ENCODE measurements around the gene KCNAB3.

DNA sequence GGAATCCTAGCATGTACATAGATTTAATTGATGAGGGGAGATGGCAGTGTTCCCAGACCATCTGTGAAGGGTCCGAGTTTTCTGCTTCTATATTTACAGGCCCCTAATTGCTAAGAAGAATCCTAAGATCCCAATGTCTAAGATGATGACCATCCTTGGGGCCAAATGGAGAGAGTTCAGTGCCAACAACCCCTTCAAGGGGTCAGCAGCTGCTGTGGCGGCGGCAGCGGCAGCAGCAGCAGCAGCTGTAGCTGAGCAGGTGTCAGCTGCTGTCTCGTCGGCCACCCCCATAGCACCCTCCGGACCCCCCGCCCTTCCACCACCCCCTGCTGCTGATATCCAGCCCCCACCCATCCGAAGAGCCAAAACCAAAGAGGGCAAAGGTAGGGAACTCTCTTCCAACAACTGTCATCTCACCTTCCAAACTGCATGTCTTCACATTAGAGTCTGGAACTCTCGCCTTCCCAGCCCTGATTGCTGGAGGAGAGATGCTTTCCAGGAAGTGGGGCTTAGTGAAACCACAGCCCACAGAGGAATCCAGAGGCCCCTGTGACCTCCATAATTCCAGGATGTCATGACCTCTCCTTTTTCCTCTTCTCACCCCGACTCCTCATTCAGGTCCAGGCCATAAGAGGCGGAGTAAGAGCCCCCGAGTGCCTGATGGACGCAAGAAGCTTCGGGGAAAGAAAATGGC is 36.3 kb downstream of the KCNAB3 start:
- TF ChIP-seq CREB1 (IDR thresholded peaks at IDR 0.05; ENCODE audit: low read depth) (no peak), YY1 (IDR thresholded peaks at IDR 0.05; ENCODE audit: low read depth) (no peak), CEBPB (IDR thresholded peaks at IDR 0.05) (no peak), RAD21 (IDR thresholded peaks at IDR 0.05; ENCODE audit: low read depth) (no peak)
